Epithelial cell of proximal tubule (primary cell): ENCODE data around the gene COBL. TPM values are rescaled to one million over a fixed set of nuclear protein-coding genes. Genes with fewer than 3 reads are reported as not detected.

Experiments used
- DNase-seq: peaks from one replicate; pipeline ENCODE4 v3.0.0-alpha.2; 2011; ENCODE audit warnings: low read depth
- H3K4me3 ChIP-seq: 2 replicates; pipeline ENCODE4 v1.5.1; 2011; ENCODE audit warnings: low read depth, mild to moderate bottlenecking, low read length
- CTCF ChIP-seq: conservative IDR thresholded peaks from 2 replicates; pipeline ENCODE4 v1.5.1; 2012; ENCODE audit warnings: low read depth, mild to moderate bottlenecking, low read length
- total RNA-seq: library from RNA; depleted of rRNA; stranded (reverse); fragments of >200 nt; gene quantifications from 2 replicates; pipeline ENCODE4 v1.2.3, GENCODE V29; 2015

Gene COBL
- total RNA-seq, 1 donor from 2014 or later, result 6.6 TPM

- no peak overlapping the region for H3K4me3 ChIP-seq
- no peak for TF ChIP-seq CTCF
- DNase-seq, result no peak
These were observed 8.9 kb downstream of the COBL start for GRCh38 chr7:51307651-51308210.

GRCh38 chr7:51306761-51307160 lies 9.8 kb downstream of the COBL start:
- no peak for TF ChIP-seq CTCF
- no peak for DNase-seq
- H3K4me3 ChIP-seq, result no peak overlapping the region

GRCh38 chr7:51304729-51305128 lies 11.9 kb downstream of the COBL start:
- no peak for DNase-seq
- no peak overlapping the region for H3K4me3 ChIP-seq
- no peak for TF ChIP-seq CTCF

GRCh38 chr7:51303142-51303525 lies 13.5 kb downstream of the COBL start:
- TF ChIP-seq CTCF, result no peak
- no peak for DNase-seq
- no peak overlapping the region for H3K4me3 ChIP-seq

- no peak for TF ChIP-seq CTCF
These were observed 14.8 kb downstream of the COBL start for GRCh38 chr7:51301806-51302205.

GRCh38 chr7:51300762-51301674 lies 15.6 kb downstream of the COBL start:
- TF ChIP-seq CTCF, result no peak
- H3K4me3 ChIP-seq, result no peak overlapping the region
- no peak for DNase-seq

More at GRCh38 chr7:51301806-51302205, 14.8 kb downstream of the COBL start:
- no peak overlapping the region for H3K4me3 ChIP-seq
- no peak for DNase-seq
